Effector memory CD8-positive, alpha-beta T cell (primary cell): ENCODE measurements around the gene THNSL1.
"Not testable (repeated sequence)": the region's sequence is repeated elsewhere in the genome, so short reads cannot be mapped to it uniquely, and the experiment has no call there.

Experiments
- ATAC-seq: fragments of 150-1000 bp; cut with Tn5 transposase; replicated peaks from 2 replicates; pipeline ENCODE4 v1.10.0; 2021; ENCODE audit warnings: mild to moderate bottlenecking, moderate library complexity
- DNase-seq, 3 experiments: peaks; one replicate each; pipeline ENCODE4 v3.0.0; 2021
- H3K27ac Mint-ChIP-seq, 2 donors: one replicate each; pipeline ENCODE4 v1.8.0; 2022; ENCODE audit warnings: mild to moderate bottlenecking in 2 of 2, mixed read lengths in 2 of 2, moderate library complexity in 2 of 2
- H3K27me3 Mint-ChIP-seq, 2 donors: one replicate each; pipeline ENCODE4 v1.8.0; 2022; ENCODE audit warnings: mixed read lengths in 2 of 2
- H3K36me3 Mint-ChIP-seq: one replicate; pipeline ENCODE4 v1.8.0; 2022; ENCODE audit warnings: mild to moderate bottlenecking, moderate library complexity, mixed read lengths; ENCODE audit not compliant: insufficient read depth
- H3K4me1 Mint-ChIP-seq, 2 donors: one replicate each; pipeline ENCODE4 v1.8.0; 2022; ENCODE audit warnings: low read depth in 2 of 2, mixed read lengths in 2 of 2
- H3K4me3 Mint-ChIP-seq, 2 donors: one replicate each; pipeline ENCODE4 v1.8.0; 2022; ENCODE audit warnings: mild to moderate bottlenecking in 2 of 2, mixed read lengths in 2 of 2, moderate library complexity in 2 of 2
- H3K9me3 Mint-ChIP-seq, 2 donors: one replicate each; pipeline ENCODE4 v1.8.0; 2022; ENCODE audit warnings: mixed read lengths in 2 of 2

THNSL1 gene

GRCh38 chr10:24984906-24985305 lies 31.5 kb upstream of the THNSL1 start:
- Mint-ChIP-seq H3K27me3 (no peaks in the 10 kb centered on the region), H3K4me1 (no peaks in the 10 kb centered on the region), H3K4me3 (no peak overlapping the region), H3K36me3 (no peaks in the 10 kb centered on the region), H3K9me3 (no peaks in the 10 kb centered on the region), H3K27ac (no peak overlapping the region)
- ATAC-seq = no peak
- DNase-seq = no peak

DNA sequence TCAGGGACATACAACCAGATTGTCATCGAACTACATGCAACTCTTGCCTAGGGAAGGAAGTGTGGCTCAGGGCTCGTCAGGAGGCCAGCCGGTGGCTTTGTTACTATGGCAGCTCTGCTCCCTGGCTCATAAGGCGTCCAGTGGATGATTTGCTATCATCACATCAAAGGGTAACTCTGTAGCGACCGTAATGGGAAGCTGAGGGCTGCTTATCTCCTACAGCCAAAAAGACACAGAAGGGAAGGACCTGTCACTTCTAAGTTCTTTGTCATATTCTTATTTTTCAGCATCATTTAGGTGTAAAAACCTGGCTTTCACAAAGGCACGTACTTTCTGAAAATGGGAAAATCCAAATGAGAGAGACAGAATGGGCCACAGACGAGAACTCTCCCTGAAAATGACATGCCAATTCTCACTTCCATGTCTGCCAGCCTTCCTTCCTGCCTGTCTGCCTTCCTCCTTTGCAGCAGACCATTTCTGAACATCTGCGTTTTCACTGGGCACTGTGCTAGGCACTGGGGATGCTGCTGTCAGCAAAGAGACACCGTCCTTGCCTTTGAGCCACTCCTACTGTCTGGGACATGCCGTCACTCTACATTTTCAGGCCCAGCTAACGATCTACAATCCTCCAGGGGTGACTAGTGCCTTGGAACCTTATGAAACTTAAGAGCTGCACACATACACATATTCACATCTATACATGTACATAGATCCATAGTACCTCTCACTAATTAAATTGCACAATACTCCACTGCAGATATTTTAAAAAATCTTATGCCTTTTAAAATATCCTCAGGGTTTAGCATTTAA lies 27.4 kb upstream of the THNSL1 start:
- DNase-seq (no peak), ATAC-seq (no peak)
- Mint-ChIP-seq H3K4me1 (no peaks in the 10 kb centered on the region), H3K27me3 (no peaks in the 10 kb centered on the region), H3K4me3 (no peak overlapping the region), H3K36me3 (no peaks in the 10 kb centered on the region), H3K9me3 (no peaks in the 10 kb centered on the region), H3K27ac (no peak overlapping the region)

- no peak overlapping the region for H3K27ac Mint-ChIP-seq
- no peaks in the 10 kb centered on the region for H3K27me3 Mint-ChIP-seq
Observed at GRCh38 chr10:24989867-24990266, 26.5 kb upstream of the THNSL1 start.

DNA sequence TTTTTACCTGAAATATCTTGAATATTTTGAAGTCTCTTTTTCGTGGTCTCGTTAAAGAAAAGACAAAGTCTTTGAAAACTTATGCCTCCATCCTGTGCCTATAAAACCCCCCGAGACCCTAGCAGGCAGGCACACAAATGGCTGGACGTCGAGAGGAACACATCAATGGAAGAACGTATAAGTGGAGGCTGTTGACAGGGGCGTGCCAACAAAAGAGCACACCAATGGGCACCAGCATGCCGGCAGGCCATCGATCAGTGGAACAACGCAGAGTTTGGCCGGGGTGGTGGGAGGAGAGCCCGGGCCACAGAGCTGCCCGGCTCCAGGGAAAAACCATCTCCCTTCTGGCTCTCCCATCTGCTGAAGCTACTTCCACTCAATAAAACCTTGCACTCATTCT lies 25.1 kb upstream of the THNSL1 start:
- no peaks in the 10 kb centered on the region for H3K27me3 Mint-ChIP-seq
- ATAC-seq (no peak), DNase-seq (no peak)
- H3K36me3 Mint-ChIP-seq = no peaks in the 10 kb centered on the region
- H3K27ac Mint-ChIP-seq = no peak overlapping the region
- H3K9me3 Mint-ChIP-seq = no peaks in the 10 kb centered on the region
- no peak overlapping the region for H3K4me3 Mint-ChIP-seq
- H3K4me1 Mint-ChIP-seq = no peaks in the 10 kb centered on the region

More at GRCh38 chr10:24989867-24990266, 26.5 kb upstream of the THNSL1 start:
- Mint-ChIP-seq H3K9me3 (no peaks in the 10 kb centered on the region), H3K4me3 (no peak overlapping the region), H3K36me3 (no peaks in the 10 kb centered on the region), H3K4me1 (no peaks in the 10 kb centered on the region)
- ATAC-seq (no peak), DNase-seq (no peak)

- H3K27ac Mint-ChIP-seq = no peak overlapping the region
- no peak for ATAC-seq
- no peak overlapping the region for H3K4me3 Mint-ChIP-seq
- H3K27me3 Mint-ChIP-seq = no peaks in the 10 kb centered on the region
- H3K36me3 Mint-ChIP-seq = no peaks in the 10 kb centered on the region
- H3K4me1 Mint-ChIP-seq = no peaks in the 10 kb centered on the region
- H3K9me3 Mint-ChIP-seq = no peaks in the 10 kb centered on the region
- no peak for DNase-seq
Observed at GRCh38 chr10:24992512-24993133, 23.8 kb upstream of the THNSL1 start.

- DNase-seq (no peak), ATAC-seq (no peak)
- Mint-ChIP-seq H3K27me3 (no peaks in the 10 kb centered on the region), H3K9me3 (no peaks in the 10 kb centered on the region), H3K36me3 (no peaks in the 10 kb centered on the region), H3K4me3 (no peak overlapping the region), H3K4me1 (no peaks in the 10 kb centered on the region), H3K27ac (no peak overlapping the region)
Observed at GRCh38 chr10:24993237-24993958, 23.0 kb upstream of the THNSL1 start.

DNA sequence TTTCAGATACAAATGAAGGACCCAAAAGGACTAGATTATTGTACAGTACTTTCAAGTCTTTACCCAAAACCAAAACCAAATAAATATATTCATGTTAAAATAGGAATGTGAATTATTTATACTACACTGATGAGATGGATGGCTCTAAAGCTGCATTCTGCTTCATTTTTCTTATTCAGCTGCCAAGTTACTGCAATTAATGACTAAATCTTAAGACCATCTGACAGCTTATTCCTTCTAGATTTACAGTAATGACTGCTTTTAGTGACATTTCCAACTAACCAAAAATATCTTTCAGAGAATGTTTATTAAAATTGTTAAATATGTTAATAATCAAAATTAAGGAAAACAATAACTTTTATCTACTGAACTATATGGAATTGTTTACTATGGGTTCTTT lies 21.3 kb upstream of the THNSL1 start:
- Mint-ChIP-seq H3K4me1 (no peaks in the 10 kb centered on the region), H3K9me3 (no peaks in the 10 kb centered on the region), H3K27me3 (no peaks in the 10 kb centered on the region), H3K36me3 (no peaks in the 10 kb centered on the region), H3K27ac (no peak overlapping the region), H3K4me3 (no peak overlapping the region)
- ATAC-seq (no peak), DNase-seq (no peak)

- Mint-ChIP-seq H3K4me3 (no peak overlapping the region), H3K4me1 (no peaks in the 10 kb centered on the region), H3K9me3 (no peaks in the 10 kb centered on the region), H3K27ac (no peak overlapping the region), H3K27me3 (no peaks in the 10 kb centered on the region), H3K36me3 (no peaks in the 10 kb centered on the region)
- ATAC-seq (no peak), DNase-seq (no peak)
Observed at GRCh38 chr10:24998044-24998443, 18.4 kb upstream of the THNSL1 start.

GRCh38 chr10:25011591-25011990 lies 4.8 kb upstream of the THNSL1 start:
- H3K9me3 Mint-ChIP-seq, DNase-seq: not testable (repeated sequence)

DNA sequence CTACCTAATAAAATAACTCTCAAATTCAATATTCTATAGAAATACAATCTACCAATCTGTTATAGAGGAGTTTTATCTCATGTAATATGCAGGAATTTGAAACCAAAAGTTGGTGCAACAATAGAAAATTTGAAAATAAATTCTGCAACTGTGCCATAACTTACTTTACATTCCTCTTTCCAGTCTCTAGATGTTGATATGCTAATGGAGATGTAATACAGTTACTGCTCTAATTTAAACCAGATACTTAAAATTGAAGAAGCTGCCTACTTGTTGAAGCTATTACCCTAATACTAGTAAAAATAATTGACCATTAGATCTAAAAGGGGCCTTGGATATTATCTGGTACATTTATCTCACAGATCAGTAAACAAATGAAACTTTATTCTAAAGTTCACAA lies 1.8 kb upstream of the THNSL1 start:
- DNase-seq (no peak), ATAC-seq (no peak)
- peaks cover 21% of the 10 kb centered on the region for H3K36me3 Mint-ChIP-seq
- no peaks in the 10 kb centered on the region for H3K27me3 Mint-ChIP-seq
- H3K4me1 Mint-ChIP-seq = peaks cover 11 to 15% of the 10 kb centered on the region in 2 donors
- no peaks in the 10 kb centered on the region for H3K9me3 Mint-ChIP-seq
- no peak overlapping the region for H3K4me3 Mint-ChIP-seq
- H3K27ac Mint-ChIP-seq = no peak overlapping the region

More at GRCh38 chr10:25011591-25011990, 4.8 kb upstream of the THNSL1 start:
- not testable (repeated sequence) for H3K27me3 Mint-ChIP-seq, ATAC-seq, H3K27ac Mint-ChIP-seq, H3K4me1 Mint-ChIP-seq, H3K4me3 Mint-ChIP-seq
- H3K36me3 Mint-ChIP-seq = peaks cover 14% of the 10 kb centered on the region

GRCh38 chr10:25015828-25016375 lies 510 bp upstream of the THNSL1 start, which contains the start of gene ENKUR:
TSS of gene ENKUR (minus strand) at chr10:25016158. CDS start at chr10:25015936, 222 bp downstream.
- Mint-ChIP-seq H3K4me3 (peak within 1 kb of the TSS; percentile 79 to 83), H3K36me3 (peaks cover 21% of the 10 kb centered on the region), H3K9me3 (no peaks in the 10 kb centered on the region), H3K27me3 (no peaks in the 10 kb centered on the region), H3K4me1 (peaks cover 11 to 15% of the 10 kb centered on the region in 2 donors), H3K27ac (peak within 1 kb of the TSS; percentile 97 to 98)
- peak; percentile 91 to 95 (median 92) for DNase-seq
- ATAC-seq = peak; percentile 62

DNA sequence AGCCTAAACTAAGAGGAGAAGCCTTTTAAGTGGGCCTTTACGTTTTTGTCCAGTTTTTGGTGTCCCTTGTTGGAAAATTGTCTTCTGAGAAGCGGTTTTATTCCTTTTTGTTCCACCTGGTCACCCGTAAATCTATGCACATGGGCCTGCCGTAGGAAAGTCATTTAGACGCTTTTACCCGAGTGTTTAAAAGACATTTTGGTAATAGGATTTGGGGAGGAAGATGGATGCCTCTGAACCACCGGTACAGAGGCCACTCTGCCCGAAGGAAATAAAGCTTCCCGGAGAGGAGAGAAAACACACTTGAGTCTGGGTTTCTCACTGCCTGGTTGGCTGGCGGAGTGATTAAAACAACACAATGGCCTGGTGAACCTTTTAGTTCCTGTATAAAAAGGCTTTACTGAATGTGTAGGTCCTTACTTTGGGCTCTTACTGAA lies 760 bp downstream of the THNSL1 start:
- H3K27me3 Mint-ChIP-seq = no peaks in the 10 kb centered on the region
- no peaks in the 10 kb centered on the region for H3K9me3 Mint-ChIP-seq
- no peak for ATAC-seq
- peak overlapping the region; percentile 97 to 98 for H3K27ac Mint-ChIP-seq
- peaks cover 21% of the 10 kb centered on the region for H3K36me3 Mint-ChIP-seq
- H3K4me1 Mint-ChIP-seq = peaks cover 11 to 15% of the 10 kb centered on the region in 2 donors
- DNase-seq = no peak
- peak overlapping the region; percentile 79 to 83 for H3K4me3 Mint-ChIP-seq

DNA sequence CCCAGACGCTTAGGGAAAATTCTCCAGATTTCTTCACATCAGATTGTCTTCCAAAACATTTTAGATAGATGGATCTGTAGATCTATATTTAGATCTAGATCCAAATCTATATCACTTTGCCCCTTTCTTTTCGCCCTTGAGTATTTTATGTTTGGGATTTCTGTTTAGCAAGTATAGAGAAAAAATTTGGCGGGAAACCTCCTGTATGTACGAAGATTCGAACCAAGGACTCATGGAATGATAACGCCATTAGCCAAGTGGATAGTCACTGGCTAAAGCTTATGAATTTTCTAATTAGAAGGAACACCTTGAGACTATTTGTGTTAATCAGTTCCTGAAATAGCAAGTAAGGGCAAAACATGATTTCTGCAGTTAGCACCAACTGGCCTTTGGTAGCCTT lies 1.2 kb downstream of the THNSL1 start:
- DNase-seq (no peak), ATAC-seq (no peak)
- H3K36me3 Mint-ChIP-seq = peaks cover 21% of the 10 kb centered on the region
- H3K9me3 Mint-ChIP-seq = no peaks in the 10 kb centered on the region
- no peaks in the 10 kb centered on the region for H3K27me3 Mint-ChIP-seq
- peaks cover 11 to 15% of the 10 kb centered on the region in 2 donors for H3K4me1 Mint-ChIP-seq
- H3K4me3 Mint-ChIP-seq = peak overlapping the region; percentile 79 to 83
- H3K27ac Mint-ChIP-seq = peak overlapping the region; percentile 97 to 98
